Measurements from ENCODE around the gene SCN9A. TPM values are rescaled to one million over a fixed set of nuclear protein-coding genes. Genes with fewer than 3 reads are reported as not detected.

The SCN9A gene
- total RNA-seq, 2 experiments from 2014 or later: 0.48 to 0.52 TPM

GRCh38 chr2:166393008-166393407 lies 17.3 kb upstream of the SCN9A start:
- H3K9me3 Mint-ChIP-seq: no peaks in the 10 kb centered on the region
- H3K4me1 Mint-ChIP-seq: no peaks in the 10 kb centered on the region
- no peaks in the 10 kb centered on the region for H3K36me3 Mint-ChIP-seq (ENCODE audit: low read depth)
- no peak overlapping the region for H3K27ac Mint-ChIP-seq
- ChIA-PET CTCF (no interaction called here), POLR2A (no interaction called here)
- H3K4me3 Mint-ChIP-seq: no peak overlapping the region
- no peak for DNase-seq
- no peaks in the 10 kb centered on the region for H3K27me3 Mint-ChIP-seq

GRCh38 chr2:166388481-166389070 lies 12.8 kb upstream of the SCN9A start:
- Mint-ChIP-seq H3K4me1 (no peaks in the 10 kb centered on the region), H3K9me3 (no peaks in the 10 kb centered on the region), H3K27ac (no peak overlapping the region), H3K4me3 (no peak overlapping the region), H3K36me3 (ENCODE audit: low read depth) (no peaks in the 10 kb centered on the region), H3K27me3 (no peaks in the 10 kb centered on the region)
- no peak for DNase-seq
- ChIA-PET POLR2A (no interaction called here), CTCF (no interaction called here)

GRCh38 chr2:166385313-166385712 lies 9.6 kb upstream of the SCN9A start:
- H3K27ac Mint-ChIP-seq: no peak overlapping the region
- POLR2A ChIA-PET: no interaction called here

GRCh38 chr2:166384774-166385173 lies 9.0 kb upstream of the SCN9A start:
- Mint-ChIP-seq H3K27me3 (peaks cover 3% of the 10 kb centered on the region), H3K27ac (no peak overlapping the region), H3K4me3 (no peak overlapping the region), H3K36me3 (ENCODE audit: low read depth) (no peaks in the 10 kb centered on the region), H3K9me3 (no peaks in the 10 kb centered on the region), H3K4me1 (no peaks in the 10 kb centered on the region)
- no peak for DNase-seq
- ChIA-PET CTCF (no interaction called here), POLR2A (no interaction called here)

More at GRCh38 chr2:166385313-166385712, 9.6 kb upstream of the SCN9A start:
- CTCF ChIA-PET: no interaction called here
- Mint-ChIP-seq H3K9me3 (no peaks in the 10 kb centered on the region), H3K4me1 (no peaks in the 10 kb centered on the region), H3K4me3 (no peak overlapping the region), H3K27me3 (no peaks in the 10 kb centered on the region), H3K36me3 (ENCODE audit: low read depth) (no peaks in the 10 kb centered on the region)
- no peak for DNase-seq

- POLR2A ChIA-PET: no interaction called here
- CTCF ChIA-PET: no interaction called here
- no peaks in the 10 kb centered on the region for H3K36me3 Mint-ChIP-seq (ENCODE audit: low read depth)
- no peak for DNase-seq
- peaks cover 14% of the 10 kb centered on the region for H3K27me3 Mint-ChIP-seq
- H3K4me1 Mint-ChIP-seq: no peaks in the 10 kb centered on the region
- H3K9me3 Mint-ChIP-seq: no peaks in the 10 kb centered on the region
- H3K4me3 Mint-ChIP-seq: no peak overlapping the region
- no peak overlapping the region for H3K27ac Mint-ChIP-seq
These were observed 6.7 kb upstream of the SCN9A start for GRCh38 chr2:166382448-166382847.

- CTCF ChIA-PET: no interaction called here
- peaks cover 28% of the 10 kb centered on the region for H3K27me3 Mint-ChIP-seq
- no peaks in the 10 kb centered on the region for H3K9me3 Mint-ChIP-seq
- H3K27ac Mint-ChIP-seq: no peak overlapping the region
- no peaks in the 10 kb centered on the region for H3K36me3 Mint-ChIP-seq (ENCODE audit: low read depth)
- no peak for DNase-seq
- H3K4me1 Mint-ChIP-seq: peaks cover 7% of the 10 kb centered on the region
- no peak overlapping the region for H3K4me3 Mint-ChIP-seq
- POLR2A ChIA-PET: no interaction called here
These were observed 4.9 kb upstream of the SCN9A start for GRCh38 chr2:166380615-166381014.

GRCh38 chr2:166376873-166377272 lies 1.1 kb upstream of the SCN9A start:
- H3K27me3 Mint-ChIP-seq: peaks cover 45% of the 10 kb centered on the region
- no peaks in the 10 kb centered on the region for H3K36me3 Mint-ChIP-seq (ENCODE audit: low read depth)
- peaks cover 22% of the 10 kb centered on the region for H3K4me1 Mint-ChIP-seq
- POLR2A ChIA-PET: no interaction called here
- CTCF ChIA-PET: no interaction called here
- no peaks in the 10 kb centered on the region for H3K9me3 Mint-ChIP-seq
- H3K4me3 Mint-ChIP-seq: no peak overlapping the region
- no peak overlapping the region for H3K27ac Mint-ChIP-seq
- no peak for DNase-seq

- Mint-ChIP-seq H3K36me3 (ENCODE audit: low read depth) (no peaks in the 10 kb centered on the region), H3K27me3 (peaks cover 45% of the 10 kb centered on the region), H3K9me3 (no peaks in the 10 kb centered on the region), H3K4me1 (peaks cover 22% of the 10 kb centered on the region), H3K27ac (no peak overlapping the region), H3K4me3 (peak overlapping the region; percentile 60)
- CTCF ChIA-PET: no interaction called here
- DNase-seq: no peak
- POLR2A ChIA-PET: no interaction called here
These were observed 714 bp upstream of the SCN9A start for GRCh38 chr2:166376488-166376828.

GRCh38 chr2:166375195-166375735 lies 479 bp downstream of the SCN9A start:
- no peaks in the 10 kb centered on the region for H3K9me3 Mint-ChIP-seq
- CTCF ChIA-PET: interaction anchor here (0.6 to 0.7 kb wide), 2 partner anchors 94 to 799 kb away, joined by 3 to 4 read pairs; no protein-coding TSS in a partner anchor
- no peak for DNase-seq
- peaks cover 45% of the 10 kb centered on the region for H3K27me3 Mint-ChIP-seq
- H3K4me3 Mint-ChIP-seq: peak overlapping the region; percentile 72
- peaks cover 22% of the 10 kb centered on the region for H3K4me1 Mint-ChIP-seq
- no peak overlapping the region for H3K27ac Mint-ChIP-seq
- POLR2A ChIA-PET: no interaction called here
- H3K36me3 Mint-ChIP-seq (ENCODE audit: low read depth): no peaks in the 10 kb centered on the region

GRCh38 chr2:166373951-166374350 lies 1.8 kb downstream of the SCN9A start:
- Mint-ChIP-seq H3K4me3 (no peak overlapping the region), H3K36me3 (ENCODE audit: low read depth) (no peaks in the 10 kb centered on the region), H3K27ac (no peak overlapping the region), H3K9me3 (no peaks in the 10 kb centered on the region), H3K27me3 (peaks cover 42% of the 10 kb centered on the region), H3K4me1 (peaks cover 22% of the 10 kb centered on the region)
- CTCF ChIA-PET: no interaction called here
- POLR2A ChIA-PET: no interaction called here
- no peak for DNase-seq

GRCh38 chr2:166373539-166373938 lies 2.2 kb downstream of the SCN9A start:
- ChIA-PET POLR2A (no interaction called here), CTCF (no interaction called here)
- Mint-ChIP-seq H3K4me3 (no peak overlapping the region), H3K9me3 (no peaks in the 10 kb centered on the region), H3K27me3 (peaks cover 42% of the 10 kb centered on the region), H3K4me1 (peaks cover 22% of the 10 kb centered on the region), H3K36me3 (ENCODE audit: low read depth) (no peaks in the 10 kb centered on the region), H3K27ac (no peak overlapping the region)
- DNase-seq: no peak

GRCh38 chr2:166373105-166373504 lies 2.6 kb downstream of the SCN9A start:
- Mint-ChIP-seq H3K4me1 (peaks cover 22% of the 10 kb centered on the region), H3K27me3 (peaks cover 38% of the 10 kb centered on the region), H3K9me3 (no peaks in the 10 kb centered on the region), H3K4me3 (no peak overlapping the region), H3K36me3 (ENCODE audit: low read depth) (no peaks in the 10 kb centered on the region), H3K27ac (no peak overlapping the region)
- ChIA-PET POLR2A (no interaction called here), CTCF (no interaction called here)
- DNase-seq: no peak

GRCh38 chr2:166372046-166372445 lies 3.7 kb downstream of the SCN9A start:
- Mint-ChIP-seq H3K36me3 (ENCODE audit: low read depth) (no peaks in the 10 kb centered on the region), H3K4me3 (no peak overlapping the region), H3K4me1 (peaks cover 22% of the 10 kb centered on the region), H3K27ac (no peak overlapping the region), H3K9me3 (no peaks in the 10 kb centered on the region), H3K27me3 (peaks cover 29% of the 10 kb centered on the region)
- ChIA-PET CTCF (no interaction called here), POLR2A (no interaction called here)
- no peak for DNase-seq

GRCh38 chr2:166365803-166366420 lies 9.8 kb downstream of the SCN9A start:
- Mint-ChIP-seq H3K9me3 (no peaks in the 10 kb centered on the region), H3K27ac (no peak overlapping the region), H3K4me1 (no peaks in the 10 kb centered on the region), H3K36me3 (ENCODE audit: low read depth) (no peaks in the 10 kb centered on the region), H3K4me3 (no peak overlapping the region), H3K27me3 (peaks cover 2% of the 10 kb centered on the region)
- no peak for DNase-seq
- CTCF ChIA-PET: no interaction called here
- POLR2A ChIA-PET: no interaction called here
